Frontal cortex (tissue), 1 donor: ENCODE measurements around the gene WAS. TPM values are rescaled to one million over a fixed set of nuclear protein-coding genes. Genes with fewer than 3 reads are reported as not detected.

ENCODE experiments used
- small RNA-seq: library from RNA; depleted of rRNA; stranded (forward); fragments of <200 nt; gene quantifications from one replicate; pipeline ENCODE3, GENCODE V24; 2014
- total RNA-seq: library from RNA; depleted of rRNA; stranded (reverse); fragments of >200 nt; gene quantifications from one replicate; pipeline ENCODE4 v1.2.3, GENCODE V29; 2014

Gene WAS
- total RNA-seq, 1 donor from 2014 or later: 2.0 TPM

Small RNA genes within 50 kb of the gene (small RNA-seq; reads per million reads assigned to genes)
- gene RNU6-1056P: not detected

Other genes with a start within 250 kb of the WAS start
- gene SLC38A5, start 213.5 kb upstream of the WAS start, total RNA-seq: 25.3 TPM
- gene FTSJ1, start 207.6 kb upstream of the WAS start, total RNA-seq: 36.3 TPM
- gene PORCN, start 174.8 kb upstream of the WAS start, total RNA-seq: 7.3 TPM
- gene EBP, start 162.0 kb upstream of the WAS start, total RNA-seq: 53.4 TPM
- 4.9 TPM for gene TBC1D25, start 144.1 kb upstream of the WAS start, total RNA-seq
- gene RBM3, start 109.3 kb upstream of the WAS start, total RNA-seq: 188 TPM
- gene WDR13, start 86.3 kb upstream of the WAS start, total RNA-seq: 56.7 TPM
- 2.9 TPM for gene SUV39H1, start 12.9 kb downstream of the WAS start, total RNA-seq
- not detected for gene GLOD5, start 77.9 kb downstream of the WAS start, total RNA-seq
- under 0.01 TPM for gene GATA1, start 102.8 kb downstream of the WAS start, total RNA-seq
- 77.9 TPM for gene HDAC6, start 118.3 kb downstream of the WAS start, total RNA-seq
- gene ERAS, start 142.7 kb downstream of the WAS start, total RNA-seq: not detected
- gene PCSK1N, start 151.8 kb downstream of the WAS start, total RNA-seq: 53.8 TPM
- 33.8 TPM for gene TIMM17B, start 214.0 kb downstream of the WAS start, total RNA-seq
- gene PQBP1, start 214.1 kb downstream of the WAS start, total RNA-seq: 39.5 TPM
- 9.8 TPM for gene SLC35A2, start 227.8 kb downstream of the WAS start, total RNA-seq
- gene PIM2, start 235.2 kb downstream of the WAS start, total RNA-seq: 14.3 TPM